IPS-11a (cell line): Measurements from ENCODE around the gene SCGB3A1.

Source experiments
- H3K4me3 ChIP-seq: one replicate; pipeline ENCODE4 v1.5.1; 2013; ENCODE audit warnings: low read depth, low read length, control low read depth

The SCGB3A1 gene

DNA sequence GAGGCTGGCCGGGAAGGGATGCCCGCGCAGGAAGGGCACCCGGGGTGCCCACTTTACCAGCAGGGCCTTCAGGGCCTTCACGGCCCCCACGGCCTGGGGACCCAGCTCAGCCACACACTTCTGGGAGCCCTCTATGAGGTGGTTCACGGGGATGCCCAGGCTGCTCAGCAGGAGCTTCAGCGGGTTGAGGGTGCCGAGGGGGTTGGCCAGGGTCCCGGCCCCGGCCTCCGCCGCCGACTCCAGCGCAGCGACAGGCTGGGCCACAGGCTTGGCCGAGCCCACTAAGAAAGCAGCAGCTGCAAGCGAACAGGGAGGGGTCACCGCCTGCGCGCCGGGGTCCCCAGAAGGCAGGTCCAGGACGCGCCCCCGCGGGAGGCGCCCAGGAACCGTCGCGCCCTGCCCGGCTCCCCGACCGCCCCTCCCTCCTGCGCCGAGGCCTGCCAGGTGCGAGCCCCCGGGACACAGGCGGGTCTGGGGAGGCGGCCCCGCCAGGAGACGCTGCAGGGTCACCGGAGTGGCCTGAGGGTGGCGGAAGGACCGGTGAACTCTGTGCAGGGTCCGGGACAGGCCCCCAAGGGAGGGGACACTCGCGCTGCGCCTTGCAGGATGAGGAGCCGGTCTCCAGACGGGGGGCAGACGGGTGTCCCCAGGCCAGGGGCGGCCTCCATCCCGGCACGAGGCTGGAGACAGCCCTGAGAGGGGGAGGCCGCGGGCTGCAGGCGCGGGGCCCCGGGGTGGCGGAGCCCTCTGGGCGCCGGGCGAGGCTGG lies 572 bp downstream of the SCGB3A1 start:
- peak overlapping the region; percentile 8 for H3K4me3 ChIP-seq

DNA sequence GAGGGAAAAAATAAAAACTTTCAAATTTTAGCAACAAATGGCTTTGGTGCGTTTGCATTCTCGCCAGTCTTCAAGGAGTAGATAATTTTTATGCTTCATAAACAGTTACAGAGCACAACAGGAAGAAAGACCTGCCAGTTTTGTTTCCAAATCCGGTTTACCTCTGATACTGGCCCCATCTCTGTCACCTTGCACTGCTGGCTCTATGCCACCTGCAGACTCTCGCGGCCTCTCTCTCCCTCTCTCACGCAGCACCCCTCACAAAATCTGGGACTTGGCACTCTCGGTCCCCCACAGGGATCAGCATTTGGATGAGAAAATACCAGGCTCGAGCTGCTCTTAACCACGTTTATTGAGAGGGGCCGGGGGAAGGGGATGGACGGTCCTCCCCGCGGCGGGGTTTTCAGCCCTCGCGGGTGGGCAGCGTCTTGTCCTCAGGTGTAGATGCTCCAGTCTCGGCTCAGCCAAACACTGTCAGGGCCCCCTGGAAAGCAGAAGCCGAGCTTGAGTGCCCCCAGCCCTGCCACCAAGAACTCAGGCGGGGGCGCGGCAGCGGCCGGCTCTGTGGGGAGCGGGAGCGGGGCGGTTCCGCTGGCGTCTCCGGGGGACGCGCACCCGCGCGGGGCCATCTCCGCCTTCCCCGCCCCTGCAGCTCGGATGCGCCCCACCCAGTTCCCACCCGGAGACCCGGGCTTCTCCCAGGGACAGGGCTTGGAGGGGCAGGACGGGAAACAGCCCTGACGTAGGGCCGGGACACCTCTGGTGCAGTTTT lies 1.3 kb downstream of the SCGB3A1 start:
- H3K4me3 ChIP-seq: no peak overlapping the region

DNA sequence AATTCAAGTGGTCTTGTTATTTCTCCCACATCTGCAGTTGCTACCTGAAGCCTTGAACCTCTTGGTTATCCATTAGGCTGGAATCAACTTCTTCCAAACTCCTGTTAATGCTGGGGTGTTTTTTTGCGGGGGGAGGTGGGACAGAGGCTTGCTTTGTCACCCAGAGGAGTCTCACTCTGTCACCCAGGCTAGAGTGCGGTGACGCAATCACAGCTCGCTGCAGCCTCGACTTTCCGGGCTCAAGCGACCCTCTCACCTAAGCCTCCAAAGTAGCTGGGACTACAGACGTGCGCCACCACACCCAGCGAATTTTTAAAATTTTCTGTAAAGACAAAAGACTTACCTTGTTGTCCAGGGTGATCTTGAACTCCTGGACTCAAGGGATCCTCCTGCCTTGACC lies 4.4 kb downstream of the SCGB3A1 start:
- no peak overlapping the region for H3K4me3 ChIP-seq

DNA sequence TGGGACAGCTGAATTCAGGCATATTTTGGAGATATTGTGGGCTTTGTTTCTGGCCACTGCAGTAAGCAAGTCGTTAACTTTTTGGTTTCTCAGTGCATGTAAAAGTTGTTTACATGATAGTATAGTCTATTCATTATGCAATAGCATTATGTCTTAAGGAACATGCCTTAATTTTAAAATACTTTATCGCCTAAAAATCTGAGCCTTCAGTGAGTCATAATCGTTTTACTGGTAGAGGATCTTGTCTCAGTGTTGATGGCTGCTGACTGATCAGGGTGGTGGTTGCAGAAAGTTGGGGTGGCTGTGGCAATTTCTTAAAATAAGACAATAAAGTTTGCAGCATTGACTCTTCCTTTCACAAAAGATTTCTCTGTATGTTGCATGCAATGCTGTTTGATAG lies 5.1 kb downstream of the SCGB3A1 start:
- no peak overlapping the region for H3K4me3 ChIP-seq

DNA sequence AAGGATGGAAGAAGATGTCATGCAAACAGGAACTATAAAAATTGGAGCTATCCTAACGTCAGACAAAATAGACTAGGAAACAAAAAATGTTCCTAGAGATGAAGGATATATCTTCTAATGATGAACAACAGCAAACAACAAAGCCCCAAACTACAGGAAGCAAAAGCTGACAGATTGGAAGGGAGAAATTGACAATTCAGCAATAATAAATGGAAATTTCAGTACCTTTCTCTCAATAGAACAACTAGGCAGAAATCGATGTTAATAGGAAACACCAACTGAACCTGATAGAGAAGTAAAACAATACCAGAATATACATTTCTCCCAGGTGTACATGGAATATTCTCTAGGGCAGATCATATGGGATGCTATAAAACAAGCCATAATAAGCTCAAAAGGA lies 7.6 kb downstream of the SCGB3A1 start:
- H3K4me3 ChIP-seq: no peak overlapping the region

DNA sequence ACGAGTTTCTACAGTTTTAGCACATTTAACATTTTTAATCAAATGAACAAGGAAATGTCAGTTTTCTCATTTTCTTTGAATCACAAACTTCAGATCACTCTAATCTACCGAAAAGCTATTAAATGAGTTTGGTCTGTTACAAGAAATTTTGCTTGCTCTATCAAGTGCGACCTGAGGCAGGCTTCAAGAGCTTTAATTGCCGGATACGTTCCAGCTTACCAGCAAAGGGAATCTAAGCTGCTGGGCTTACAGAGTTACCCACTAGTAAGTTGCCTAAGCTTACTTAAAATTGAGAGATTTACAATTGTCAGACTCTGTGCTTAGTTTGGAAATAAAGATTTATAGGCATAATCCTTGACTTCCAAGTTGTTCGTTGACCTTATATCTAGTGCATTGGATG lies 10.6 kb downstream of the SCGB3A1 start:
- no peak overlapping the region for H3K4me3 ChIP-seq

DNA sequence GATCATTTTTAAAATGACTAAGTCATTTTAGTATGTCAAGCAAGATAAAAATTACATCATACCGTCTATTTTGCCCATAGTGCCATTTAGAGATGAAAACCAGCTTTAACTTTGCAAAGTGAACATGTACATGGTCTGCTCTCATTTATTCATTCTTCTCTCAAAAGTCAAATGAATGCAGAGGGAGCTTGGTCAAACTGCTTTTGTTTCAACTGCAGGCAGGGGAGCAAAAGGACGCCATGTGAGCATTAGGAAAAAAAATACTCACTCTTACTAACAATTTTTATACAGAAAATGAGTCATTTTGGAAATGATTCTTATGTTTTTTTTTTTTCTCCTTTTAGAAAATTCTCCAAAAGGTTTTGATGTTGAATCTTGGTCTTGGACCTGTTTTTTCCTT lies 15.7 kb downstream of the SCGB3A1 start:
- H3K4me3 ChIP-seq: no peak overlapping the region

DNA sequence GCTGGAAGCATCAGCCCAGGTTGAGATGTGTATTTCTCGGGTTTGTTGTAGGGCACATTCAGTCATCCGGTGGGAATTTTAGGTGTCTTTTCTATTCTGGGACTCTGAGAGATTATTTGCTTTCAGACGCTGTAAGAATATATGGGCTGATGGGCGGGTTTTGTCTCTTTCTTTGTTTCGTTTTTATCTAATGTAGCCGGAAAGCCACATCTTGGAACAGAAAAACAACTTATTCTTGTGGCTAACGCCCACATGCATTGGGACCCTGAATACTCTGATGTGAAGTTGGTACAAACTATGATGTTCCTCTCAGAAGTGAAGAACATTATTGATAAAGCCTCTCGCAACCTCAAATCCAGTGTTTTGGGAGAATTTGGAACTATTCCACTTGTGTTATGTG lies 22.4 kb downstream of the SCGB3A1 start:
- no peak overlapping the region for H3K4me3 ChIP-seq

DNA sequence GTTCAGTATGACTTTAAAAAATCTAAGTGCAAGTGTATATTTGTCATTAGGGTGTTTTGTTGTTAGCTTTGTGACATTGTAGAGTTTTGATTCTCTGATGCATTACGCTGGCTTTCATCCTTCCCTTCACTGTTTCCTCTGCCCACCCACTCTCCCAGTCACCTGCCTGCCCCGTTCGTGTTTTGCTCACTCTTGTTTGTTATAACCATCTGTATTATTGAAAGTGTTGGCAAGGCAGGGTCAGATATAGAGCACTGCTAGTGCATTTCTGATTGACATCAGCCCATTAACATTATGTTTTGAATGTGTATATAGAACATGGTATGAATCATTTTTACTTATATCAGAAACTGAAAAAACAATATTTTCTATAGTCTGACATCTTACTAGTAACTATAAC lies 27.3 kb downstream of the SCGB3A1 start:
- no peak overlapping the region for H3K4me3 ChIP-seq

DNA sequence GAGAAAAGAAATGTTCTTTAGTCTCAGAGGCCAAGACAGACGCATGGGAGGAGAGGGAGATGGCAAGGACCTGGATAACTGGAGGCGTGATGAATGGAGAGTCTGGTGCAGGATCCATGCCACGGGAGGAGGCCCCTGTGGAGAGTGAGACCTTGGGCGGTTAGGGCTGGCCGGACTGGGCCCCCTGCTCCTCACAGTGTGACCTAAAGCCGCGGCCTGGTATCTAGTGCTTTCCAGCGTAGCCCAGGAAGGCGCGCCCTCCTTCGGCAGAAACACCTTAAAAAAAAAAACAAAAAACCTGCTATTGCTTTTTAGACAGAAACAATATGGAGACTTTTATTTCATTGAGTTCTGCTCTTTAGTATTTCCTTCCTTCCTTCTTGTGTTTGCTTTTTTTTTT lies 33.1 kb downstream of the SCGB3A1 start:
- no peak overlapping the region for H3K4me3 ChIP-seq

DNA sequence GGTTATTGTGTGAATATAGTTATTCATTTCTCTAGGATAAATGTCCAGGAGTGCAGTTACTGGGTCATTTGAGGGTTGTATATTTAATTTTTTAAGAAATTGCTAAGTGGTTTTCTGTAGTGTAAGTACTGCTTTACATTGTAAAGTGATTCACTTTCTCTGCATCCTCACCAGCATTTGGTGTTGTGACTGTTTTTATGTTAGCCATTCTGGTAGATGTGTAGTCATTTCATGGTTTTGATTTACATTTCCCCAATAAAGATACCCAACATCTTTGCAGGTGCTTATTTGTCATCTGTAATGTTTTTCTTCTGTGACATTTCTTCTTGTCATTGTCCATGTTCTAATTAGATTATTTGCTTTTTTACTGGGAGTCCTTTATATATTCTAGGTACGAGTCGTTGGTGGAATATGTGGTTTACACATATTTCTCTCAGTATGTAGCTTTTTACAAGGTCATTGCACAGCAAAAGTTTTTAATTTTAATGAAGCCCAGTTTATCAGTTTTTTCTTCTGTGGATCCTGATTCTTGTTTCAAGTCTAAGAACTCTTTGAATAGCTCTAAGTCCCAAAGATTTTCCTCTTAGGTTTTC lies 34.0 kb downstream of the SCGB3A1 start:
- no peak overlapping the region for H3K4me3 ChIP-seq

DNA sequence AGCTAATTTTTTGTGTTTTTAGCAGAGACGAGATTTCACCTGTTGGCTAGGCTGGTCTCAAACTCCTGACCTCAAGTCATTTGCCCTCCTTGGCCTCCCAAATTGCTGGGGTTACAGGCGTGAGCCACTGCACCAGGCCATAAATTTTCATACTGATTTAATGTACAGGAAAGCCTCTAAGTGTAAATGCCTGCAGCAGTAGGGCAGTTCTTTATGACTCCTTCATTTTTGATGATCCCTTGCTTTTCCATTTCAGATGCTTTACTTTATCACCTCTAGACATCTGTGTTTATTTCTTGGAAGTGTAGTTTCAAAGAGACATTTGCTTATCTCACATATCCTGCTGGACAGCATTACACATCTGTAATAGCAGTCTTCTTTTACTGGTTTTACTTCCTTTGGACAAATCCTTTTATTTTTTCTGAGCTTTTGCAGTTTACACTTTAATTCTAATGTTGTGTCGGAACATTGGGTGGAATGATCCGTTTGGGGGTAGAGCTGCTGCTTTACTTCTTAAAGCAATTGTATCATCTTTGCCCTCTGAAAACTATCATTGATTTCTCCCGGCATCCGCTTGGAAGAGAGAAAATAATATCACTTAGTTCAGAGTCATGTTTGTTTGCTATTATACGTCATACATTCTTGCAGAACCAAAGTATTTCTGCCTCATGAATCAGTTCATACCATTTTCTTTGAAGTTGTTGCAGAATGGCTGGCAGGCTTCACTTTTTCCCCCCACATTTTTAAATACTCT lies 36.0 kb downstream of the SCGB3A1 start:
- no peak overlapping the region for H3K4me3 ChIP-seq

DNA sequence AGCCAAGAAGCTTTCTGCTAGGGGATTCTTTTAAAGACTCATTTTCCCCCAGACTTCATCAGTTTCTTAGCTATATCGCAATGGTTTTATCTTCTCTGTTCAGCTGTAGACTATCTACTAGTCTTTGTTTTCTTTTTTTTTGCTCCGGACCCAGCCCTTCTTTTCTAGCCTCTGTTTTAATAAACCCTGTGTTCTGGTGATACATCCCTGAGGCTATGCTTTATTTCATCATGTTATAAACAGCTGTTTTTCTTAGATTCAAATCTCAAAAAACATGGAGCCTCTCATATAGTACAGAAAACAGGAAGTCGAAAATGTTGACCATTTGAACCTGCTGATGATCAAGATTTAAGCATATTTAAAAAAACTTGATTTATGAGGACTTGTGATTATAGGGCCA lies 37.8 kb downstream of the SCGB3A1 start:
- H3K4me3 ChIP-seq: no peak overlapping the region

DNA sequence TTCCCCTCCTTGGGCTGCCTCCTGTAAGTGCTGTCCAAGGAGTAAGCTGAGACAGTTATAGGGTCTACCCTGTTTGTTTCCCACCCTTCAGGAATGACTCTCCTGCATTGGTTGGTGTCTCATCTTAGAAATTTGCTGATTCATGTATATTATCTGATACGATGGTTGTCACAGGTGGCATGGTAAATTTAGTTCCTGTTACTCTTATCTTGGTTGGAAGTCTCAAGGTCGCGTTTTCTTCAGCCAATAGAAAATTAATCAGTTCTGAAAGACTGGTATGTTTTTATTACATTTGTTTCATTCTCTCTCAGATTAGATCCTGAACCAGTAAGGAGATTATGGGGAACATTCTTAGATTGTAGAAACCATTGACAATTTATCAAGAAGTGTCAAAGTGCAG lies 42.7 kb downstream of the SCGB3A1 start:
- H3K4me3 ChIP-seq: no peak overlapping the region

DNA sequence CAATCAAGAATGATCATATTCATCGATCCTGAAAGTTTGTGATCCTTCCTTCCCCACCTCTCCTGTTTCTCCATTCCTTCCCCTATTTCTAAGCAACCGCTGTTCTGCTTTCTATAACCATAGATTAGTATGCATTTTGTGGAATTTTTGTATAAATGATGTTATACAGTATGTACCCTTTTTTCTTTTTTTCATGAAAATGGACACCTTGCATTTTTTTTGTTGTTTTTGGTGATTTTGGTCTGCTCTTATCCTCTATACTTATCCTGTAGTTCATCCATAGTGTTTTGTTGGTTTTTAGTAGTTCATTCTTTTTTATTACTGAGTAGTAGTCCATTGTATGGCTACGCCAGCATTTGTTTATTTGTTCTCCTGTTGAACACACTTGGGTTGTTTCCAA lies 46.1 kb downstream of the SCGB3A1 start:
- H3K4me3 ChIP-seq: no peak overlapping the region

DNA sequence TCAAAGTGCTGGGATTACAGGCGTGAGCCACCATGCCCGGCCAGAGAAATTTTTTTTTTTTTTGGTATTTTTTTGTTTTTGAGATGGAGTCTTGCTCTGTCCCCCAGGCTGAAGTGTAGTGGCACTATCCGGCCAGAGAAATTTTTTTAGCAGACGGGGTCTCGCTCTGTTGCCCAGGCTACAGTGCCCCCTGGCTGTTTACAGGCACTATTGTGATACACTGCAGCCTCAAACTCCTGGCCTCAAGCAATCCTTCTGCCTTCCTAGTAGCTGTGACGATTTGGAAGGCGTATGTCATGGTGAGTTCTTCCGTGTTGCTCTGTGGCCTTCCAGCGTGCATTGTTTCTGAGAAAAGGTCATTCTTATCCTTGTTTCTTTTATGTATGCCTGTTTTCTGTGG lies 49.6 kb downstream of the SCGB3A1 start:
- H3K4me3 ChIP-seq: no peak overlapping the region
